Liver (tissue), 9 donors: ENCODE results near the gene OTOGL. TPM values are rescaled to one million over a fixed set of nuclear protein-coding genes. Genes with fewer than 3 reads are reported as not detected.
"Not testable (repeated sequence)": the region's sequence is repeated elsewhere in the genome, so short reads cannot be mapped to it uniquely, and the experiment has no call there.

Experiments used
- DNase-seq: peaks from one replicate; pipeline ENCODE4 v3.0.0-alpha.2; 2017; ENCODE audit warnings: low spot score
- H3K27ac ChIP-seq, 2 donors: one replicate each; pipeline ENCODE4 v1.7.0; 2013; ENCODE audit warnings: inconsistent platforms in 2 of 2, low read length in 2 of 2, control low read depth in 1 of 2, low read depth in 1 of 2, mild to moderate bottlenecking in 1 of 2
- H3K27me3 ChIP-seq, 4 donors: one replicate each; pipeline versions ENCODE4 v1.6.1 to v1.7.0; 2013; ENCODE audit warnings: low read length in 3 of 4, inconsistent platforms in 1 of 4, mild to moderate bottlenecking in 1 of 4, moderate library complexity in 1 of 4; ENCODE audit not compliant: control insufficient read depth in 4 of 4, insufficient read depth in 4 of 4
- H3K36me3 ChIP-seq, 4 donors: one replicate each; pipeline versions ENCODE4 v1.6.1 to v1.7.0; 2013; ENCODE audit warnings: low read length in 3 of 4, mild to moderate bottlenecking in 3 of 4, low read depth in 1 of 4, moderate library complexity in 1 of 4; ENCODE audit not compliant: control insufficient read depth in 4 of 4, insufficient read depth in 3 of 4
- H3K4me1 ChIP-seq, 4 donors: one replicate each; pipeline versions ENCODE4 v1.6.1 to v1.7.0; 2013; ENCODE audit warnings: low read length in 3 of 4, mild to moderate bottlenecking in 3 of 4, moderate library complexity in 1 of 4; ENCODE audit not compliant: control insufficient read depth in 4 of 4, insufficient read depth in 4 of 4
- H3K4me3 ChIP-seq, 3 donors: one replicate each; pipeline versions ENCODE4 v1.6.1 to v1.7.0; 2013; ENCODE audit warnings: low read length in 3 of 3, control low read depth in 1 of 3, low read depth in 1 of 3, mild to moderate bottlenecking in 1 of 3
- H3K9ac ChIP-seq, 2 donors: one replicate each; pipeline ENCODE4 v1.7.0; 2013; ENCODE audit warnings: low read length in 2 of 2, mild to moderate bottlenecking in 2 of 2, moderate library complexity in 2 of 2, control low read depth in 1 of 2, low read depth in 1 of 2
- H3K9me3 ChIP-seq, 4 donors: one replicate each; pipeline versions ENCODE4 v1.6.1 to v1.7.0; 2013; ENCODE audit warnings: low read length in 3 of 4; ENCODE audit not compliant: control insufficient read depth in 4 of 4
- CTCF ChIP-seq: fragments of 150-350 bp; IDR thresholded peaks from 2 replicates; pipeline ENCODE4 v1.5.1; 2017; ENCODE audit warnings: improper control_type of control experiment, low read depth, low read length; ENCODE audit not compliant: missing input control
- FOXA1 ChIP-seq: IDR thresholded peaks from 2 replicates; pipeline ENCODE4 v1.6.1; 2016; ENCODE audit warnings: antibody characterized with exemption
- FOXA2 ChIP-seq: IDR thresholded peaks from 2 replicates; pipeline ENCODE4 v1.6.1; 2016; ENCODE audit warnings: antibody characterized with exemption
- GABPA ChIP-seq, 2 donors: IDR thresholded peaks in 1 of 2; conservative IDR thresholded peaks in 1 of 2; 2 replicates each; pipeline ENCODE4 v1.6.1; 2016; ENCODE audit warnings: antibody characterized with exemption in 2 of 2, mild to moderate bottlenecking in 1 of 2, moderate library complexity in 1 of 2
- HNF4A ChIP-seq, 2 donors: conservative IDR thresholded peaks; 2 replicates each; pipeline ENCODE4 v1.6.1; 2016; ENCODE audit warnings: antibody characterized with exemption in 2 of 2, mild to moderate bottlenecking in 2 of 2
- HNF4G ChIP-seq: IDR thresholded peaks from 2 replicates; pipeline ENCODE4 v1.6.1; 2016; ENCODE audit warnings: antibody characterized with exemption
- JUND ChIP-seq, 2 donors: IDR thresholded peaks; 2 replicates each; pipeline ENCODE4 v1.6.1; 2016; ENCODE audit warnings: antibody characterized with exemption in 2 of 2
- NR2F2 ChIP-seq: IDR thresholded peaks from 2 replicates; pipeline ENCODE4 v1.6.1; 2016; ENCODE audit warnings: antibody characterized with exemption
- RAD21 ChIP-seq, 2 donors: IDR thresholded peaks; 2 replicates each; pipeline ENCODE4 v1.6.1; 2016; ENCODE audit warnings: antibody characterized with exemption in 2 of 2, mild to moderate bottlenecking in 2 of 2
- REST ChIP-seq: IDR thresholded peaks from 2 replicates; pipeline ENCODE4 v1.6.1; 2016; ENCODE audit warnings: antibody characterized with exemption, mild to moderate bottlenecking
- RXRA ChIP-seq, 2 donors: IDR thresholded peaks; 2 replicates each; pipeline ENCODE4 v1.6.1; 2017 to 2018; ENCODE audit warnings: antibody characterized with exemption in 2 of 2, mild to moderate bottlenecking in 1 of 2
- SP1 ChIP-seq: IDR thresholded peaks from 2 replicates; pipeline ENCODE4 v1.6.1; 2018; ENCODE audit warnings: antibody characterized with exemption, mild to moderate bottlenecking
- TAF1 ChIP-seq: conservative IDR thresholded peaks from 2 replicates; pipeline ENCODE4 v1.6.1; 2016; ENCODE audit warnings: antibody characterized with exemption, mild to moderate bottlenecking
- YY1 ChIP-seq: IDR thresholded peaks from 2 replicates; pipeline ENCODE4 v1.6.1; 2016; ENCODE audit warnings: antibody characterized with exemption, mild to moderate bottlenecking
- WGBS: extraction: QIAGEN DNeasy Blood & Tissue Kit; methylation state at CpG from one replicate; pipeline ENCODE4 v1.1.7; 2013; 5-methylcytosine and 5-hydroxymethylcytosine counted together
- polyA plus RNA-seq, 2 donors: library from polyadenylated mRNA; stranded (reverse) in 1 of 2; unstranded in 1 of 2; fragments of 200-250 nt in 1 of 2; fragments of >200 nt in 1 of 2; fragmentation: Nextera tagmentation in 1 of 2; extraction: Ambion mirVana in 1 of 2; gene quantifications; one replicate each; pipeline versions ENCODE4 v1.2.1 to v1.2.3, GENCODE V29; 2013 to 2015
- total RNA-seq, 2 donors: library from RNA; depleted of rRNA; stranded (reverse); fragments of >200 nt; gene quantifications; one replicate each; pipeline ENCODE4 v1.2.3, GENCODE V29; 2014
- TF ChIP-seq, protein P1 (sequence below): IDR thresholded peaks from 2 replicates; pipeline ENCODE4 v1.6.1; 2016; ENCODE audit warnings: antibody characterized with exemption
- donor health status: healthy.
- donor health status: healthy.
- donor health status: healthy.
- donor health status: healthy.
- donor health status: healthy.

Gene OTOGL
- total and polyA plus RNA-seq, 4 donors = 0.01 to 0.09 (median 0.08) TPM; not detected in 1

GRCh38 chr12:80213871-80214270 is 114.5 kb downstream of the OTOGL start:
- no peak overlapping the region for H3K27ac ChIP-seq
- WGBS = 75% methylated on average over 3 of the region's 3 CpGs
- H3K4me3 ChIP-seq = no peak overlapping the region
- TF ChIP-seq FOXA2 = no peak
- no peak for TF ChIP-seq HNF4G
- TF ChIP-seq NR2F2 = no peak
- no peak for TF ChIP-seq TAF1
- TF ChIP-seq, protein P1, sequence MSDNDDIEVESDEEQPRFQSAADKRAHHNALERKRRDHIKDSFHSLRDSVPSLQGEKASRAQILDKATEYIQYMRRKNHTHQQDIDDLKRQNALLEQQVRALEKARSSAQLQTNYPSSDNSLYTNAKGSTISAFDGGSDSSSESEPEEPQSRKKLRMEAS = no peak
- TF ChIP-seq CTCF = no peak
- no peak for TF ChIP-seq RAD21 (IDR thresholded peaks at IDR 0.05)
- no peak for TF ChIP-seq YY1
- TF ChIP-seq RXRA (IDR thresholded peaks at IDR 0.05) = no peak
- H3K27me3 ChIP-seq = peaks cover 0 to 2% (median 0%) of the 10 kb centered on the region in 4 donors
- H3K9ac ChIP-seq = no peak overlapping the region
- no peak for DNase-seq
- H3K4me1 ChIP-seq = no peaks in the 10 kb centered on the region
- H3K36me3 ChIP-seq = no peaks in the 10 kb centered on the region
- H3K9me3 ChIP-seq = no peaks in the 10 kb centered on the region

DNA sequence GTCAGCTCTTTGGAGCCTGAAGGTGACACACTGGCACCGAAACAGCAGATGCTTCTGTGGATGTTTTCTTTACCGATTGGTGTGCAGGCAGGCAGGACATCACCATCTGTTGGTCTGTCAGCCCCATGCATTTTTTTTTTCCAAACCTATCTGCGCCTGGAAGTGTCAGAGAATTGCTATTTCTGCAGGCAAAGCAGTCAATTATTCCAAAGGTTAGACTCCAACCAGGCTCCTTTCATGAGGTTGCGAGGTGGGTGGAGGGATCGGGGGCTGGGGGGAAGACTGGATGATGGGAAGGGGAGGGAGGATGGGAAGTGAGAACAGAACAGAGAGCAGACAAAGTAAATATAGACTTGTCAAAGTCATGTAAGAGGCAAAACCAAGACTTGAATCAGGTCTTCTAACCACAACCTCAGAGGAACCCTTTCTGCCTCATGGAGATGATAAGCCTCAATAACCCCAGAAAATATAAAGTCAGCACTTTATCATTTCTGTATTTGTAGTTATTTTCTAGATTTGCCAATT is 117.7 kb downstream of the OTOGL start:
- WGBS = 34% methylated on average over 5 of the region's 5 CpGs
- Histone ChIP-seq H3K27ac (no peak overlapping the region), H3K27me3 (peaks cover 0 to 2% (median 0%) of the 10 kb centered on the region in 4 donors), H3K4me1 (no peaks in the 10 kb centered on the region), H3K36me3 (no peaks in the 10 kb centered on the region), H3K9ac (no peak overlapping the region), H3K9me3 (no peaks in the 10 kb centered on the region), H3K4me3 (no peak overlapping the region)
- TF ChIP-seq RAD21 (IDR thresholded peaks at IDR 0.05) (no peak), YY1 (no peak), HNF4G (no peak), NR2F2 (no peak)
- no peak for DNase-seq

DNA sequence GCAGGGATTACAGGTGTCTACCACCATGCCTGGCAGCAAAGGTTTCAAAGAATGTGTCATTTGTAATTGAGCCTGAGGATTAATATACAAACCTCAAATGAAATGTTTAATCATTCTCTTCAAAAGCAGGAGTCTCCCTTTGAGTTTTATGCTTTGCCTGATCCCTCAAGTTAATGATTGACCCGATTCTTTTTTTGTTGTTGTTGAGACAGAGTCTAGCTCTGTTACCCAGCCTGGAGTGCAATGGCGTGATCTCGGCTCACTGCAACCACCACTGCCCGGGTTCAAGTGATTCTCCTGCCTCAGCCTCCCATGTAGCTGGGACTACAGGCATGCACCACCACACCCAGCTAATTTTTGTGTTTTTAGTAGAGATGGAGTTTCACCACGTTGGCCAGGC is 119.6 kb downstream of the OTOGL start:
- not testable (repeated sequence) for H3K36me3 ChIP-seq, H3K9ac ChIP-seq, DNase-seq, H3K27ac ChIP-seq, H3K9me3 ChIP-seq, H3K4me1 ChIP-seq, H3K27me3 ChIP-seq, H3K4me3 ChIP-seq
- 54% methylated on average over 5 of the region's 5 CpGs for WGBS

GRCh38 chr12:80219345-80219744 is 120.0 kb downstream of the OTOGL start:
- DNase-seq = no peak
- 80% methylated on average over 2 of the region's 2 CpGs for WGBS
- H3K27ac ChIP-seq = no peak overlapping the region
- TF ChIP-seq REST (no peak), RXRA (IDR thresholded peaks at IDR 0.05) (peak in 1 of 2 donors; percentile 10), HNF4A (conservative IDR thresholded peaks at IDR 0.05) (no peak), FOXA1 (no peak), JUND (IDR thresholded peaks at IDR 0.05) (no peak), GABPA (IDR thresholded peaks at IDR 0.05 in 1 of 2, conservative IDR thresholded peaks at IDR 0.05 in 1 of 2) (no peak), SP1 (peak; percentile 10), HNF4G (no peak), NR2F2 (peak; percentile 95), YY1 (no peak), CTCF (no peak)

More at GRCh38 chr12:80219345-80219744, 120.0 kb downstream of the OTOGL start:
- H3K9ac ChIP-seq = no peak overlapping the region
- H3K9me3 ChIP-seq = no peaks in the 10 kb centered on the region
- H3K4me3 ChIP-seq = no peak overlapping the region
- H3K36me3 ChIP-seq = no peaks in the 10 kb centered on the region
- H3K27me3 ChIP-seq = peaks cover 0 to 2% (median 0%) of the 10 kb centered on the region in 4 donors
- no peaks in the 10 kb centered on the region for H3K4me1 ChIP-seq
